ENCODE data around the gene RBM14.

The RBM14 gene

GRCh38 chr11:66676282-66676919 is 60.0 kb downstream of the RBM14 start:
- no peak for TF ChIP-seq CTCF (IDR thresholded peaks at IDR 0.05; ENCODE audit: extremely low read depth, missing control alignments)
- no peak for DNase-seq (ENCODE audit: low spot score)
